Measurements from ENCODE around the gene TBC1D22B. TPM values are rescaled to one million over a fixed set of nuclear protein-coding genes. Genes with fewer than 3 reads are reported as not detected.

The TBC1D22B gene
- polyA plus RNA-seq, 2 of the 4 experiments (the other 2 are of a cell fraction) = 5.7 to 6.4 TPM

DNA sequence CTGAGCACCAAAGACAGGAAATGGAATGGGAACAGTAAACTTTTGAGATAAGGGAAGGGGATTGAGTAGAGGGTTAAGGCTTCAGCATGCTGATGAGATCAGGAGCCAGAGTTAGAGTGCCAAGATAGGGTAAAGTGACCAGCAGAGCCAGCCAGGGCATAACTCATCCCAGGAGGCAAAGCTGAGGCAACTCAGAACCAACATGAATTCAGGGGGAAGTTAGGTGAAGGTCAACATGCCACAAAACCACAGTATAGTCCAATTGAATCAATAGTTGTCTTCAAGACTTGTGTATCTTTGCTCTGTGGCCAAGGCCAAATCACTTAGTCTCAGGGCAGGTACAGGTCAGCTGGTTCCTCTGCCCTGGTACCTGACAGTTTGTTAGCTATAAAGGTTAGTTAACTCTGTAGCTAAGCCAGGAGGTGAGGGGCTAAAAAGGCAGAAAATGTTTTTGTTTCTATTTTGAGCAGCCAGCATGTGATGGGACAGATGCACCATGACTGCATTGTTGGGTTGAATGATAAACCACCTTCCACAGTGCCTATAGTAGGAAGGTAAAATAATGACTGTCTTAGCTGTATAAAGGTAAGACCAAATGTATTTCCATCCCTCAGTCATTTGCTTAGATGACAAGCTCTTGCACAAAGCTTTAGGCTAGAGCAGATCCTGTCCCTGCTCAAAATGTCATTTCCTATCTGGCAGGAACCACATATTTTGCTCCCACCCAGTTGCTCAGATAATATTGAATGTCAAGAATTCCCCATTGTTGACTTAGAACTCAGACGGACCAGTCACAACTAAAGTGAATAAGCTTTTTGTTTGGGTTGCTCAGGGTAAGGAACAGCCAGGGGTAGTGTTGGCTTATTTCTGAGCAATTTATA, 112.0 kb downstream of the TBC1D22B start:
- DNase-seq (ENCODE audit: low read depth in 1 of 2, low spot score in 1 of 2) (no peak), ATAC-seq (no peak; a peak in 1 of 6 replicates), FAIRE-seq (no peak)
- no peaks in the 10 kb centered on the region for H3K9me3 ChIP-seq
- no peak overlapping the region for H3K4me3 ChIP-seq
- CTCF ChIA-PET = interaction anchor here (0.8 to 1.6 kb wide), 3 partner anchors 11 to 323 kb away, joined by 3 to 15 read pairs (median 5); no protein-coding TSS in a partner anchor
- H3K27ac ChIP-seq = no peak overlapping the region
- peaks cover 14% of the 10 kb centered on the region; the same call in 2 of the 3 replicates for H3K4me1 ChIP-seq
- POLR2A ChIA-PET = no interaction called here
- H3K4me2 ChIP-seq = no peak overlapping the region
- 25% methylated on average over 1 of the region's 1 CpG for WGBS (ENCODE audit: missing lambda C conversion rate)
- TF ChIP-seq NFE2L2 (conservative IDR thresholded peaks at IDR 0.05; ENCODE audit: low read length) = no peak
- TF ChIP-seq GATA3 (IDR thresholded peaks at IDR 0.05; ENCODE audit: borderline replicate concordance) = no peak
- TF ChIP-seq TP53 (CRISPR knock-in tag; IDR thresholded peaks at IDR 0.05) = no peak
- no peak for TF ChIP-seq ZSCAN20 (CRISPR knock-in tag; IDR thresholded peaks at IDR 0.05)
- no peak for TF ChIP-seq KDM5A (IDR thresholded peaks at IDR 0.05)
- no peak for TF ChIP-seq FOSL2 (IDR thresholded peaks at IDR 0.05)
- TF ChIP-seq FOSL2 (CRISPR knock-in tag; IDR thresholded peaks at IDR 0.05) = no peak
- TF ChIP-seq EP300 (IDR thresholded peaks at IDR 0.05) = no peak
- TF ChIP-seq CBX2 (IDR thresholded peaks at IDR 0.05; ENCODE audit: borderline replicate concordance, low read depth) = no peak
- TF ChIP-seq SMC3 (IDR thresholded peaks at IDR 0.05) = no peak

DNA sequence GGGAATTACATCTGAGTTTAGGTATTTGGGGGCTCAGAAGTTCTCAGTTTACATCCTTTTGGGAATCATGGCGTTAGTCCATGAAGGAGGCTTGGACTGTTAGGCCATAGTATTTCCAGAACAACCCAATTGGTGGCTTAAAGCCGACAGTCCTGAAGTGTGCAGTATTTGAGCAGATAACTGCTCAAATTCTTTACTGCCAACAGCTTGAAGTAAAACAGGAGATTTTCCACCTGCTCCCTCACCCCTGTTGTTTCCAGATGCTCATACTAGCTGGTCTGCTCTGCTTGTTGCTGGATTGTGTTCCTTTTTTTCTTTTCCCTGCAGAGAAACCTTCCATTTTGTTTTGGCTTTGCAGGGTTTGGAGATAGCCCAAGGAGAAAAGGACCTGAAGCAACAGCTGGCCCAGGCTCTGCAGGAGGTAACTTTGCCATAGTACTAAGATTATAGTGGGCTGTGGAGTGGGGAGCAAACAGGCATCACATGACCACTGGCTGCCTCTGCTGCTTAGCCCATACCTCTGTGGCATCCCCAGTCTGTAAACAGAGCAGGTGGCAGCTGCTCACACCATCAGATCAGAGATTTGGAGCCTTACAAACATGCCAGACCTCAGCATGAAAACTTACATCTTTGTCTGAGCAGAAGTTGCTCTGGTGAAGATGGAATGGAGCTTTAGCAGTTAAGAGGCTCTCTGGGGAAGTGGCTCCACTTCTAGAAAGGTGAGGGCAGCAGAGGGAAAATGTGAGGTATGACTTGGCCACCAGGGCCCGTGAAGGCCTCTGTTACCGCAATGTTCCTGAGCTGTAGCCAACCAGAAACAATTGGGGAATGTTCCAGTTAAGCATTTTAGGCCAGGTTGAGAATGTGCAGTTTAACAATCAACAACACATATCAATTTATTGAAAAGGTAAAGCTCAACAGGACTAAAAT, 113.8 kb downstream of the TBC1D22B start:
- DNase-seq (ENCODE audit: low read depth in 1 of 2, low spot score in 1 of 2) (no peak), ATAC-seq (no peak), FAIRE-seq (no peak)
- TF ChIP-seq FOXS1 (CRISPR knock-in tag; IDR thresholded peaks at IDR 0.05) = no peak
- TF ChIP-seq, protein P1, sequence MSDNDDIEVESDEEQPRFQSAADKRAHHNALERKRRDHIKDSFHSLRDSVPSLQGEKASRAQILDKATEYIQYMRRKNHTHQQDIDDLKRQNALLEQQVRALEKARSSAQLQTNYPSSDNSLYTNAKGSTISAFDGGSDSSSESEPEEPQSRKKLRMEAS (IDR thresholded peaks at IDR 0.05) = no peak
- no peak for TF ChIP-seq FOSL2 (IDR thresholded peaks at IDR 0.05)
- TF ChIP-seq FOSL2 (CRISPR knock-in tag; IDR thresholded peaks at IDR 0.05) = no peak
- TF ChIP-seq SREBF2 (IDR thresholded peaks at IDR 0.05) = no peak
- no peak for TF ChIP-seq MAFK (IDR thresholded peaks at IDR 0.05; ENCODE audit: partially characterized antibody)
- no peak for TF ChIP-seq PHF8 (IDR thresholded peaks at IDR 0.05; ENCODE audit: borderline replicate concordance, low read depth)
- TF ChIP-seq HDAC2 (IDR thresholded peaks at IDR 0.05) = no peak
- TF ChIP-seq EHF (CRISPR knock-in tag; IDR thresholded peaks at IDR 0.05) = no peak
- TF ChIP-seq ESRRA (IDR thresholded peaks at IDR 0.05; ENCODE audit: borderline replicate concordance, low read length) = no peak
- no peak for TF ChIP-seq RCOR1 (IDR thresholded peaks at IDR 0.05; ENCODE audit: low read depth, low read length)
- TF ChIP-seq CBX2 (IDR thresholded peaks at IDR 0.05; ENCODE audit: borderline replicate concordance, low read depth) = no peak
- no peak for TF ChIP-seq HOXA7 (CRISPR knock-in tag; IDR thresholded peaks at IDR 0.05)
- no peak for TF ChIP-seq CTCF (IDR thresholded peaks at IDR 0.05)
- 94% methylated on average over 4 of the region's 4 CpGs for WGBS (ENCODE audit: missing lambda C conversion rate)
- peaks cover 14% of the 10 kb centered on the region; the same call in 2 of the 3 replicates for H3K4me1 ChIP-seq
- no peaks in the 10 kb centered on the region for H3K9me3 ChIP-seq
- H3K4me2 ChIP-seq = no peak overlapping the region
- H3K27ac ChIP-seq = no peak overlapping the region
- no peak overlapping the region for H3K4me3 ChIP-seq
- POLR2A ChIA-PET = no interaction called here
- CTCF ChIA-PET = interaction anchor here (0.6 to 1.2 kb wide), 3 partner anchors 11 to 321 kb away, joined by 3 to 5 read pairs (median 4); no protein-coding TSS in a partner anchor
